Measurements from ENCODE around the gene PAGR1.
A peak's percentile ranks its signal among the peaks of the same experiment; 100 is the strongest.
"Not testable (repeated sequence)": the region's sequence is repeated elsewhere in the genome, so short reads cannot be mapped to it uniquely, and the experiment has no call there.

The PAGR1 gene

GRCh38 chr16:29770250-29770929, 45.6 kb upstream of the PAGR1 start:
- Histone ChIP-seq H3K4me3 (IDR thresholded peaks at IDR 0.05; ENCODE audit: insufficient read depth, low read depth, low read length) (no peak overlapping the region), H3K4me1 (ENCODE audit: low read depth, poor library complexity, severe bottlenecking) (peaks cover 5% of the 10 kb centered on the region), H3K27me3 (ENCODE audit: insufficient read depth, low read depth) (no peaks in the 10 kb centered on the region), H4K20me1 (ENCODE audit: insufficient read depth) (no peaks in the 10 kb centered on the region), H2AFZ (ENCODE audit: low read depth) (no peak overlapping the region), H3K79me2 (ENCODE audit: insufficient read depth, low read depth) (no peaks in the 10 kb centered on the region), H3K4me2 (no peak overlapping the region), H3K36me3 (ENCODE audit: insufficient read depth) (no peaks in the 10 kb centered on the region), H3K27ac (no peak overlapping the region), H3K9ac (no peak overlapping the region)
- TF ChIP-seq CTCF (conservative IDR thresholded peaks at IDR 0.05; ENCODE audit: low read depth, low read length): no peak

GRCh38 chr16:29772330-29772729, 43.6 kb upstream of the PAGR1 start:
- not testable (repeated sequence) for H3K4me2 ChIP-seq; H3K9ac ChIP-seq; H3K4me3 ChIP-seq (IDR thresholded peaks at IDR 0.05; ENCODE audit: insufficient read depth, low read depth, low read length); H3K79me2 ChIP-seq (ENCODE audit: insufficient read depth, low read depth); H2AFZ ChIP-seq (ENCODE audit: low read depth); H3K36me3 ChIP-seq (ENCODE audit: insufficient read depth); H4K20me1 ChIP-seq (ENCODE audit: insufficient read depth); H3K27ac ChIP-seq; H3K27me3 ChIP-seq (ENCODE audit: insufficient read depth, low read depth); H3K4me1 ChIP-seq (ENCODE audit: low read depth, poor library complexity, severe bottlenecking)

DNA sequence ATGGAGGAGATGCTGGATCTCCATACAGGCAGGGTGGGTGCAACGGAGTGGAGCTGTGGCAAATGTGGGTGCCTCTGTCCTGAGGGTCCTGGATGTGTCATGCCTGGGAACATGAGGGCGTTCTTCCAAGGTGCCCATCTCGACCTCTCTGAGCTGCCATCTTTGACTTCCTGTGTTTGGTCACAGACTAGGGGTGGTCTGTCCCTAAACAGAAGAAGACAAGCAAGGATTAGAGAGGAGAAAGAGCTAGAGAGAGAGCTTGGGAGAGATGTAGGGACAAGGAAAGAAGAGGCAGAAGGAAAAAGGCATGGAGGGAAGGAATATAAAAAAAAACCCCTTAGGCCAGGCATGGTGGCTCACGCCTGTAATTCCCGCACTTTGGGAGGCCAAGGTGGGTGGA, 41.2 kb upstream of the PAGR1 start:
- H3K27me3 ChIP-seq (ENCODE audit: insufficient read depth, low read depth): 0 out of 2 replicates have a peak, but pooled peaks cover 4% of the 10 kb centered on the region
- no peak overlapping the region for H3K4me2 ChIP-seq
- no peak overlapping the region for H3K9ac ChIP-seq
- no peak for TF ChIP-seq CTCF (conservative IDR thresholded peaks at IDR 0.05; ENCODE audit: low read depth, low read length)
- H3K4me1 ChIP-seq (ENCODE audit: low read depth, poor library complexity, severe bottlenecking): peaks cover 5% of the 10 kb centered on the region
- no peaks in the 10 kb centered on the region for H3K79me2 ChIP-seq (ENCODE audit: insufficient read depth, low read depth)
- no peak overlapping the region for H3K4me3 ChIP-seq (IDR thresholded peaks at IDR 0.05; ENCODE audit: insufficient read depth, low read depth, low read length)
- H3K27ac ChIP-seq: no peak overlapping the region
- no peaks in the 10 kb centered on the region for H4K20me1 ChIP-seq (ENCODE audit: insufficient read depth)
- no peak overlapping the region for H2AFZ ChIP-seq (ENCODE audit: low read depth)
- no peaks in the 10 kb centered on the region for H3K36me3 ChIP-seq (ENCODE audit: insufficient read depth)

- Histone ChIP-seq H4K20me1 (ENCODE audit: insufficient read depth) (no peaks in the 10 kb centered on the region), H3K9ac (no peak overlapping the region), H3K27me3 (ENCODE audit: insufficient read depth, low read depth) (0 out of 2 replicates have a peak, but pooled peaks cover 4% of the 10 kb centered on the region), H2AFZ (ENCODE audit: low read depth) (peak overlapping the region; percentile 14; the same call in 1 of the 2 replicates), H3K79me2 (ENCODE audit: insufficient read depth, low read depth) (no peaks in the 10 kb centered on the region), H3K4me1 (ENCODE audit: low read depth, poor library complexity, severe bottlenecking) (peaks cover 5% of the 10 kb centered on the region), H3K36me3 (ENCODE audit: insufficient read depth) (no peaks in the 10 kb centered on the region), H3K4me3 (IDR thresholded peaks at IDR 0.05; ENCODE audit: insufficient read depth, low read depth, low read length) (no peak overlapping the region), H3K4me2 (no peak overlapping the region), H3K27ac (no peak overlapping the region)
- TF ChIP-seq CTCF (conservative IDR thresholded peaks at IDR 0.05; ENCODE audit: low read depth, low read length): no peak
Measured at GRCh38 chr16:29775742-29776408, 40.1 kb upstream of the PAGR1 start.
